HepG2 (cell line): ENCODE data around the gene CREB1. TPM values are rescaled to one million over a fixed set of nuclear protein-coding genes. Genes with fewer than 3 reads are reported as not detected.

Source experiments
- CERS6 ChIP-seq: sonication (generic); formaldehyde crosslinking; IDR thresholded peaks from 2 replicates; pipeline ENCODE4 v1.5.0; 2020; ENCODE audit warnings: missing genetic modification reagents
- ETV5 ChIP-seq: IDR thresholded peaks from 2 replicates; pipeline ENCODE4 v1.6.1; 2018; ENCODE audit warnings: missing biosample characterization, missing genetic modification reagents, inconsistent platforms, borderline replicate concordance
- FOXK1 ChIP-seq: sonication (generic); formaldehyde crosslinking; IDR thresholded peaks from 2 replicates; pipeline ENCODE4 v1.4.0; 2020; ENCODE audit warnings: low read depth, missing genetic modification reagents, borderline replicate concordance
- GABPB1 ChIP-seq: IDR thresholded peaks from 2 replicates; pipeline ENCODE4 v1.6.1; 2016; ENCODE audit warnings: mild to moderate bottlenecking, missing genetic modification reagents, moderate library complexity, missing compliant biosample characterization
- HMGXB4 ChIP-seq, 2 experiments: sonication (generic) in 1 of 2; formaldehyde crosslinking in 1 of 2; IDR thresholded peaks; 2 replicates each; pipeline versions ENCODE4 v1.4.0 to v1.6.1; 2018 to 2020; ENCODE audit warnings: missing genetic modification reagents in 2 of 2, borderline replicate concordance in 1 of 2, low read depth in 1 of 2, mild to moderate bottlenecking in 1 of 2, missing biosample characterization in 1 of 2
- MLX ChIP-seq: IDR thresholded peaks from 2 replicates; pipeline ENCODE4 v1.6.1; 2016
- MTA1 ChIP-seq: sonication (generic); formaldehyde crosslinking; IDR thresholded peaks from 2 replicates; pipeline ENCODE4 v1.4.0; 2020; ENCODE audit warnings: missing genetic modification reagents, mild to moderate bottlenecking, borderline replicate concordance
- NFRKB ChIP-seq: fragments of 450-650 bp; IDR thresholded peaks from 2 replicates; pipeline ENCODE4 v1.6.1; 2017
- PHF20 ChIP-seq: sonication (generic); formaldehyde crosslinking; IDR thresholded peaks from 2 replicates; pipeline ENCODE4 v1.5.0; 2020; ENCODE audit warnings: mild to moderate bottlenecking, missing genetic modification reagents
- RBFOX2 ChIP-seq: fragments of 200-400 bp; formaldehyde crosslinking; IDR thresholded peaks from 2 replicates; pipeline ENCODE4 v1.6.1; 2017; ENCODE audit warnings: low read depth, mild to moderate bottlenecking, low read length
- SAFB2 ChIP-seq: sonication (generic); formaldehyde crosslinking; IDR thresholded peaks from 2 replicates; pipeline ENCODE4 v1.5.1; 2020; ENCODE audit warnings: missing genetic modification reagents, low read depth, mild to moderate bottlenecking, borderline replicate concordance
- SUZ12 ChIP-seq: fragments of 150-350 bp; IDR thresholded peaks from 2 replicates; pipeline ENCODE4 v1.6.1; 2014; ENCODE audit warnings: low read depth, low read length
- TMF1 ChIP-seq: sonication (generic); formaldehyde crosslinking; IDR thresholded peaks from 2 replicates; pipeline ENCODE4 v1.8.1; 2022; ENCODE audit warnings: low read depth, missing genetic modification reagents
- TOPORS ChIP-seq: sonication (generic); formaldehyde crosslinking; IDR thresholded peaks from 2 replicates; pipeline ENCODE4 v1.8.0; 2023; ENCODE audit warnings: mild to moderate bottlenecking, missing genetic modification reagents
- ZNF12 ChIP-seq: sonication (generic); formaldehyde crosslinking; IDR thresholded peaks from 2 replicates; pipeline ENCODE4 v1.5.0; 2020; ENCODE audit warnings: missing genetic modification reagents
- ZNF234 ChIP-seq: sonication (generic); formaldehyde crosslinking; conservative IDR thresholded peaks from 2 replicates; pipeline ENCODE4 v1.5.1; 2020; ENCODE audit warnings: mild to moderate bottlenecking, missing genetic modification reagents
- ZNF281 ChIP-seq: sonication (generic); formaldehyde crosslinking; IDR thresholded peaks from 2 replicates; pipeline ENCODE4 v1.4.0; 2020; ENCODE audit warnings: missing genetic modification reagents, borderline replicate concordance
- ZNF333 ChIP-seq: sonication (generic); formaldehyde crosslinking; IDR thresholded peaks from 2 replicates; pipeline ENCODE4 v1.4.0; 2020; ENCODE audit warnings: mild to moderate bottlenecking, missing genetic modification reagents, borderline replicate concordance
- ZNF367 ChIP-seq: sonication (generic); formaldehyde crosslinking; IDR thresholded peaks from 2 replicates; pipeline ENCODE4 v1.4.0; 2020; ENCODE audit warnings: missing genetic modification reagents, borderline replicate concordance
- ZNF510 ChIP-seq: sonication (generic); formaldehyde crosslinking; IDR thresholded peaks from 2 replicates; pipeline ENCODE4 v1.4.0; 2020; ENCODE audit warnings: low read depth, mild to moderate bottlenecking, missing genetic modification reagents
- ZNF776 ChIP-seq: sonication (generic); formaldehyde crosslinking; IDR thresholded peaks from 2 replicates; pipeline ENCODE4 v1.4.0; 2020; ENCODE audit warnings: mild to moderate bottlenecking, missing genetic modification reagents
- ZNF784 ChIP-seq: sonication (generic); formaldehyde crosslinking; IDR thresholded peaks from 2 replicates; pipeline ENCODE4 v1.5.1; 2020; ENCODE audit warnings: missing genetic modification reagents, mild to moderate bottlenecking, borderline replicate concordance
- polyA plus RNA-seq, 8 experiments: library from polyadenylated mRNA; depleted of rRNA in 3 of 8; stranded (reverse) in 7 of 8; unstranded in 1 of 8; fragments of >200 nt; fragmentation: Illumina TruSeq in 4 of 8; extraction: Trizol in 4 of 8; gene quantifications; 2 replicates each; pipeline versions ENCODE4 v1.2.1 to v1.2.3, GENCODE V29; 2011 to 2016; ENCODE audit warnings: low read depth in 4 of 8, missing spikeins in 1 of 8, mixed read lengths in 1 of 8; ENCODE audit not compliant: insufficient read depth in 1 of 8
- total RNA-seq, 5 experiments: library from RNA; depleted of rRNA; stranded (reverse); fragments of >200 nt; fragmentation: Illumina TruSeq; extraction: Trizol; gene quantifications; 2 replicates each; pipeline ENCODE4 v1.2.3, GENCODE V29; 2016; ENCODE audit warnings: low read depth in 1 of 5

CREB1 gene
- total and polyA plus RNA-seq, 2 of the 13 experiments (the other 11 are each of a cell fraction or from before 2014, with no cell fraction given), result 51.8 to 51.9 TPM

- no peak for TF ChIP-seq MLX (CRISPR knock-in tag)
- TF ChIP-seq MTA1 (CRISPR knock-in tag), result no peak
- no peak; the same call in 1 of the 2 replicates for TF ChIP-seq ZNF234 (CRISPR knock-in tag)
- TF ChIP-seq ZNF333, result no peak
- TF ChIP-seq ZNF367 (CRISPR knock-in tag), result no peak
- TF ChIP-seq SUZ12, result no peak
- TF ChIP-seq ZNF12 (CRISPR knock-in tag), result no peak
- TF ChIP-seq NFRKB, result 0 out of 2 replicates have a peak, but pooled peaks have one; percentile 52
- no peak for TF ChIP-seq CERS6 (CRISPR knock-in tag)
- no peak for TF ChIP-seq ZNF281 (CRISPR knock-in tag)
- TF ChIP-seq GABPB1 (CRISPR knock-in tag), result no peak
- peak; percentile 34; the same call in 1 of the 2 replicates for TF ChIP-seq ZNF784 (CRISPR knock-in tag)
- TF ChIP-seq ZNF776 (CRISPR knock-in tag), result 0 out of 2 replicates have a peak, but pooled peaks have one; percentile 3
- TF ChIP-seq TMF1, result 0 out of 2 replicates have a peak, but pooled peaks have one; percentile 3
- TF ChIP-seq FOXK1 (CRISPR knock-in tag), result no peak
- TF ChIP-seq ZNF510 (CRISPR knock-in tag), result no peak
- no peak; the same call in 1 of the 2 replicates for TF ChIP-seq ETV5 (CRISPR knock-in tag)
- 0 out of 2 replicates have a peak, but pooled peaks have one; percentile 22 for TF ChIP-seq SAFB2 (CRISPR knock-in tag)
- TF ChIP-seq RBFOX2, result no peak
- no peak for TF ChIP-seq PHF20
- TF ChIP-seq HMGXB4 (CRISPR knock-in tag; IDR thresholded peaks at IDR 0.05; ENCODE audit: borderline replicate concordance in 1 of 2, low read depth in 1 of 2), result 0 out of 4 replicates have a peak, but pooled peaks of 1 of the 2 experiments have one; percentile 11
- 0 out of 2 replicates have a peak, but pooled peaks have one; percentile 49 for TF ChIP-seq TOPORS
Measured at GRCh38 chr2:207530160-207531031, 634 bp downstream of the CREB1 start (continued).
